Mesenchymal stem cell (in vitro differentiated cells and primary cell): ENCODE measurements around the gene TUBA3C.

Experiments used
- DNase-seq: peaks from one replicate; pipeline ENCODE4 v3.0.0-alpha.2; 2013
- H2AFZ ChIP-seq: one replicate; pipeline ENCODE4 v1.6.1; 2013; ENCODE audit warnings: low read depth, mild to moderate bottlenecking, control low read depth, inconsistent platforms, low read length, moderate library complexity
- H2AK5ac ChIP-seq: 2 replicates; pipeline ENCODE4 v1.6.1; 2013; ENCODE audit warnings: low read length, moderate library complexity, mild to moderate bottlenecking, inconsistent platforms; ENCODE audit not compliant: severe bottlenecking
- H2BK120ac ChIP-seq: one replicate; pipeline ENCODE4 v1.6.1; 2013; ENCODE audit warnings: low read depth, mild to moderate bottlenecking, inconsistent platforms, low read length, moderate library complexity
- H2BK12ac ChIP-seq, 2 experiments: one replicate each; pipeline ENCODE4 v1.6.1; 2013; ENCODE audit warnings: inconsistent platforms in 2 of 2, low read length in 2 of 2, mild to moderate bottlenecking in 2 of 2, moderate library complexity in 2 of 2, control low read depth in 1 of 2
- H2BK15ac ChIP-seq: one replicate; pipeline ENCODE4 v1.6.1; 2013; ENCODE audit warnings: mild to moderate bottlenecking, low read depth, inconsistent platforms; ENCODE audit not compliant: poor library complexity, severe bottlenecking
- H2BK5ac ChIP-seq: 2 replicates; pipeline ENCODE4 v1.6.1; 2013; ENCODE audit warnings: low read depth, mild to moderate bottlenecking, low read length, control low read depth, inconsistent platforms; ENCODE audit not compliant: poor library complexity, severe bottlenecking
- H3K14ac ChIP-seq, 2 experiments: one replicate each; pipeline ENCODE4 v1.6.1; 2013; ENCODE audit warnings: inconsistent platforms in 2 of 2, low read length in 2 of 2, control low read depth in 1 of 2, mild to moderate bottlenecking in 1 of 2, moderate library complexity in 1 of 2
- H3K18ac ChIP-seq, 2 experiments: one replicate each; pipeline ENCODE4 v1.6.1; 2013; ENCODE audit warnings: inconsistent platforms in 2 of 2, low read length in 2 of 2, control low read depth in 1 of 2, low read depth in 1 of 2, mild to moderate bottlenecking in 1 of 2
- H3K23ac ChIP-seq, 2 experiments: one replicate each; pipeline ENCODE4 v1.6.1; 2013; ENCODE audit warnings: inconsistent platforms in 2 of 2, low read length in 2 of 2, mild to moderate bottlenecking in 2 of 2, moderate library complexity in 2 of 2, control low read depth in 1 of 2
- H3K27ac ChIP-seq: 2 replicates; pipeline ENCODE4 v1.5.1; 2013; ENCODE audit warnings: mild to moderate bottlenecking, moderate library complexity, low read length, control low read depth, inconsistent platforms; ENCODE audit not compliant: poor library complexity, severe bottlenecking
- H3K27me3 ChIP-seq, 2 experiments: 2 replicates each; pipeline versions ENCODE4 v1.6.1 to v1.7.0; 2013; ENCODE audit warnings: low read length in 2 of 2, mild to moderate bottlenecking in 2 of 2, moderate library complexity in 2 of 2, control low read depth in 1 of 2, inconsistent platforms in 1 of 2; ENCODE audit not compliant: control insufficient read depth in 1 of 2, insufficient read depth in 1 of 2
- H3K36me3 ChIP-seq, 2 experiments: 2 replicates each; pipeline versions ENCODE4 v1.6.1 to v1.7.0; 2013; ENCODE audit warnings: low read length in 2 of 2, control low read depth in 1 of 2, inconsistent platforms in 1 of 2, low read depth in 1 of 2, mild to moderate bottlenecking in 1 of 2; ENCODE audit not compliant: insufficient read depth in 2 of 2, control insufficient read depth in 1 of 2
- H3K4ac ChIP-seq, 2 experiments: one replicate each; pipeline ENCODE4 v1.6.1; 2013; ENCODE audit warnings: inconsistent platforms in 2 of 2, low read length in 2 of 2, mild to moderate bottlenecking in 2 of 2, moderate library complexity in 2 of 2, control low read depth in 1 of 2, low read depth in 1 of 2
- H3K4me1 ChIP-seq: 2 replicates; pipeline ENCODE4 v1.6.1; 2013; ENCODE audit warnings: low read depth, low read length, control low read depth; ENCODE audit not compliant: control insufficient read depth, insufficient read depth
- H3K4me2 ChIP-seq: 2 replicates; pipeline ENCODE4 v1.6.1; 2013; ENCODE audit warnings: low read length, mild to moderate bottlenecking, inconsistent platforms; ENCODE audit not compliant: poor library complexity, severe bottlenecking
- H3K4me3 ChIP-seq, 2 experiments: 2 replicates each; pipeline versions ENCODE4 v1.5.1 to v1.7.0; 2013; ENCODE audit warnings: low read length in 2 of 2, mild to moderate bottlenecking in 2 of 2, control low read depth in 1 of 2, low read depth in 1 of 2; ENCODE audit not compliant: insufficient read depth in 1 of 2
- H3K79me1 ChIP-seq: replicated peaks from 2 replicates; pipeline ENCODE4 v1.6.1; 2013; ENCODE audit warnings: mild to moderate bottlenecking, control low read depth, low read length, inconsistent platforms; ENCODE audit not compliant: poor library complexity, severe bottlenecking
- H3K9ac ChIP-seq: 2 replicates; pipeline ENCODE4 v1.7.0; 2013; ENCODE audit warnings: mild to moderate bottlenecking, low read length, moderate library complexity
- H3K9me3 ChIP-seq: 2 replicates; pipeline ENCODE4 v1.7.0; 2013; ENCODE audit warnings: mild to moderate bottlenecking, low read length; ENCODE audit not compliant: control insufficient read depth
- H4K8ac ChIP-seq: one replicate; pipeline ENCODE4 v1.6.1; 2013; ENCODE audit warnings: inconsistent platforms, mild to moderate bottlenecking, low read length, moderate library complexity
- H4K91ac ChIP-seq: one replicate; pipeline ENCODE4 v1.6.1; 2013; ENCODE audit warnings: mild to moderate bottlenecking, low read length, inconsistent platforms
- WGBS: methylation state at CpG from one replicate; pipeline ENCODE4 v1.1.7; 2013; ENCODE audit warnings: mixed read lengths; 5-methylcytosine and 5-hydroxymethylcytosine counted together

The TUBA3C gene

DNA sequence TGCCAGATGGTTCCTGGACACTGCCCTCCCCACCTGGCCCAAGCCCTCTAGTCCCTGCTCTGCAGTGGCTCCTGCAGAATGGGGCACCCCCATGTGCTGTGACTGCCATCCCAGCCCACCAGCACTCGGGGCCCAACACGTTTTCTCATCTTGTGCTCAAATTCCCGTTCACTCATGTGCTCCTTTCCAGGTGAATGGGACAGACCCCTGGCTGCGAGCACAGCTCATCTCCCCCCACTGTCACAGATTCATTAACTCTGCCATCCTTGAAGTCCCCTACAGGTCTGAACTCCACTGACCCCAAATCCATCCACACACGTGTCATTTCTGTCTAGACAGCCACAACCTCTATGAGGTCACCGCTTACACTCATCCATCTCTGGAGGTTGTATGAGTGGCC is 23.6 kb downstream of the TUBA3C start:
- WGBS, result 51% methylated on average over 6 of the region's 6 CpGs
- Histone ChIP-seq H4K91ac (no peak overlapping the region), H3K14ac (no peak overlapping the region)

DNA sequence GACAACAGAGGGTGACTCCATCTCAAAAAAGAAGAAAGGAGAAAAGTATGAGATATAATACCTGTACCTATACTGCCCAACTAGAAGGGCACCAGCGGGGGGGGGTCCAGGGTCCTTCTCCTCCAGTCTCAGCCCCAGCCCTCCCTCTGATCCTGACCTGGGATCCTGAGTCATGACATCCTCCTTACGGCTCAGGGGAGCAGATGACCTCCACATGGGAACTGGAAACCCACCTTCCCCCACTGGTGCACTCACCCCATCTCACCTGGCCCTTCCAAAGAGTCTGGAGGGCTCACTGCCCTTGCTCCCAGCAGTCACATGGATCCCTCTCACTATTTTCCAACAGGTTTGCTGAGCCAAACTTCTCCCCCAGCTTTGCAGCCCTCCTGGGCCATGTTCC is 24.2 kb downstream of the TUBA3C start:
- no peaks in the 10 kb centered on the region for H3K36me3 ChIP-seq
- WGBS, result 37% methylated on average over 2 of the region's 2 CpGs
- H3K79me1 ChIP-seq, result no peaks in the 10 kb centered on the region
- no peak overlapping the region for H3K27ac ChIP-seq
- no peaks in the 10 kb centered on the region for H3K4me1 ChIP-seq
- H2AFZ ChIP-seq, result no peak overlapping the region
- no peak overlapping the region for H3K14ac ChIP-seq
- H3K18ac ChIP-seq, result no peak overlapping the region
- H2AK5ac ChIP-seq, result no peak overlapping the region
- no peak overlapping the region for H4K91ac ChIP-seq
- no peaks in the 10 kb centered on the region for H3K27me3 ChIP-seq
- no peak overlapping the region for H3K23ac ChIP-seq
- H3K4me3 ChIP-seq, result no peak overlapping the region
- H2BK120ac ChIP-seq, result no peak overlapping the region
- no peak overlapping the region for H2BK5ac ChIP-seq
- H2BK12ac ChIP-seq, result no peak overlapping the region
- H4K8ac ChIP-seq, result no peak overlapping the region
- no peak overlapping the region for H2BK15ac ChIP-seq
- H3K4me2 ChIP-seq, result no peak overlapping the region
- no peak overlapping the region for H3K9ac ChIP-seq
- peaks cover under 1% of the 10 kb centered on the region for H3K9me3 ChIP-seq
- no peak overlapping the region for H3K4ac ChIP-seq
- DNase-seq, result no peak

More for the DNA sequence above, 23.6 kb downstream of the TUBA3C start:
- H3K27me3 ChIP-seq, result no peaks in the 10 kb centered on the region
- no peaks in the 10 kb centered on the region for H3K79me1 ChIP-seq
- no peaks in the 10 kb centered on the region for H3K4me1 ChIP-seq
- H3K27ac ChIP-seq, result no peak overlapping the region
- H3K9ac ChIP-seq, result no peak overlapping the region
- H3K9me3 ChIP-seq, result peaks cover 4% of the 10 kb centered on the region
- no peak overlapping the region for H3K18ac ChIP-seq
- H2AFZ ChIP-seq, result no peak overlapping the region
- no peak overlapping the region for H2BK12ac ChIP-seq
- no peak overlapping the region for H2BK5ac ChIP-seq
- no peak overlapping the region for H3K23ac ChIP-seq
- H3K4me3 ChIP-seq, result no peak overlapping the region
- no peak overlapping the region for H3K4ac ChIP-seq
- H3K4me2 ChIP-seq, result no peak overlapping the region
- no peak for DNase-seq
- no peak overlapping the region for H2BK120ac ChIP-seq
- no peaks in the 10 kb centered on the region for H3K36me3 ChIP-seq
- no peak overlapping the region for H2BK15ac ChIP-seq
- no peak overlapping the region for H2AK5ac ChIP-seq
- H4K8ac ChIP-seq, result no peak overlapping the region

DNA sequence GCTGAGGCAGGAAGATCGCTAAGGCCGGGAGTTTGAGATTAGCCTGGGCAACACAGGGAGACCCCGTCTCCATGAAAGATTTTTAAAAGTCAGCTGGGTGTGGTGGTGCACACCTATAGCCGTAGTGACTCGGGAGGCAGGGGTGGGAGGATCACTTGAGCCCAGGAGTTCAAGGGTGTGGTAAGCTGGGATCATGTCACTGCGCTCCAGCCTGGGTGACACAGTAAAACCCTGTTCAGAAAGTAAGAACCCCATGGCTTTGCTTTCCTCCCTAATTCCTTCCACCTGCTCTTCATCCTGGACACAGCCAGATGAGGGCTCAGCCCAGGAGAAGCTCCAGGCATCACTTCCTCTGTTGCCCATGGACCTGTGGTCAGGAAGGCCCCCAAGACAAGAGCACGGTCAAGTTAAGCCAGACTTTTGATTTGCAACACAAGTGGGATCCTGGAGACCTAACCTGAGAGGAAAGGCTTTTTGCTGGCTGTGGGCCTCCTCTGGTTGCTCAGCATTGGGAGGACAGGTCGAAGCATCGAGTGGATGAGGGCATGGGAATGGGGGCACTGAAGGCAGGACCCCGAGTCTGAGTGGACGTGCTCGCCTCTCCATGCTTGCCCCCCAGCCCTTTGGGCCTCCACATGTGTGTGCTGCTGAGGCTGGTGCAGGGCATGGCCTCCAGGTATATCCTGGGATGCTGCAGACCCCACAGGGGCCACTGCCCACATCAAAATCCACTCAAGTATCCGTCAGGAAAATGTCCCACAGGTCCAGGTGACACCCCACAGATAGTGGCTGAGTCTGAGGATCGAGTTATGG is 25.4 kb downstream of the TUBA3C start:
- no peak for DNase-seq
- H2BK12ac ChIP-seq, result no peak overlapping the region
- H2AK5ac ChIP-seq, result no peak overlapping the region
- no peak overlapping the region for H3K4me3 ChIP-seq
- H3K27me3 ChIP-seq, result no peaks in the 10 kb centered on the region
- no peak overlapping the region for H4K91ac ChIP-seq
- H3K36me3 ChIP-seq, result no peaks in the 10 kb centered on the region
- no peak overlapping the region for H2BK5ac ChIP-seq
- H3K9me3 ChIP-seq, result no peaks in the 10 kb centered on the region
- H4K8ac ChIP-seq, result no peak overlapping the region
- H2BK120ac ChIP-seq, result no peak overlapping the region
- H2BK15ac ChIP-seq, result no peak overlapping the region
- H3K79me1 ChIP-seq, result no peaks in the 10 kb centered on the region
- H3K4me1 ChIP-seq, result no peaks in the 10 kb centered on the region
- H3K27ac ChIP-seq, result no peak overlapping the region
- H3K4ac ChIP-seq, result no peak overlapping the region
- no peak overlapping the region for H3K9ac ChIP-seq
- no peak overlapping the region for H3K4me2 ChIP-seq
- 68% methylated on average over 11 of the region's 14 CpGs for WGBS
- H2AFZ ChIP-seq, result no peak overlapping the region
- H3K14ac ChIP-seq, result no peak overlapping the region
- H3K23ac ChIP-seq, result no peak overlapping the region
- H3K18ac ChIP-seq, result no peak overlapping the region

DNA sequence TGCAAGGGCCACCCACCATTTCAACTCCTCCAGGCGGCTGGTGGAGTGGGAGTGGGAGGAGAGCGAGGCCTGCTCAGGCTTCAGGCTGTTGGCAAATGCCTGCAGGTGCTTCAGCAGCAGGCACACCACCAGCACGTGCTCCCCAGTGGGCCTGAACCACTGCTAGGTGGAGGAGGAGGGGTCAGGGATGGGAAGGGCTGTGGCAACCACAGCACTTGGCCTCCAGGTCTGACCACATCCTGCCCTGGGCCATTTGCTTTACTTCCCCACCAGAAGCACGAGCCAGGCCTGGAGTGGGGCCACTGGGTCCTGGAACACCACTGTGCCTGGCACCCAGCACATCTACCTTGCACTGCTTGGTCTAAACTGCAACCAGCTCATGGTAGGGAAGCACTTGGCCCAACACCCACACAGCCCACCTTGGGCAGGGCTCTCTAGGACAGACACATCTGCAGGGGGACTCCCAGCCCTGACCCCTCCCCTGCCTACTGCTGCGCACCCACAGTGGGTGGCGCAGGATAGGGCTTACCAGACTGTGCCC is 26.2 kb downstream of the TUBA3C start:
- H3K4ac ChIP-seq, result no peak overlapping the region
- H4K91ac ChIP-seq, result no peak overlapping the region
- no peaks in the 10 kb centered on the region for H3K4me1 ChIP-seq
- no peak overlapping the region for H3K14ac ChIP-seq
- H3K4me3 ChIP-seq, result no peak overlapping the region
- H3K79me1 ChIP-seq, result no peaks in the 10 kb centered on the region
- H3K23ac ChIP-seq, result no peak overlapping the region
- H3K27ac ChIP-seq, result no peak overlapping the region
- no peak overlapping the region for H2BK5ac ChIP-seq
- WGBS, result 40% methylated on average over 4 of the region's 6 CpGs
- H4K8ac ChIP-seq, result no peak overlapping the region
- H3K18ac ChIP-seq, result no peak overlapping the region
- H3K4me2 ChIP-seq, result no peak overlapping the region
- H3K36me3 ChIP-seq, result no peaks in the 10 kb centered on the region
- H3K9ac ChIP-seq, result no peak overlapping the region
- no peak overlapping the region for H2AFZ ChIP-seq
- H2BK15ac ChIP-seq, result no peak overlapping the region
- no peak overlapping the region for H2BK120ac ChIP-seq
- no peaks in the 10 kb centered on the region for H3K9me3 ChIP-seq
- no peak for DNase-seq
- no peak overlapping the region for H2BK12ac ChIP-seq
- no peak overlapping the region for H2AK5ac ChIP-seq
- H3K27me3 ChIP-seq, result no peaks in the 10 kb centered on the region
